ENCODE data around the gene DCC.

DNA sequence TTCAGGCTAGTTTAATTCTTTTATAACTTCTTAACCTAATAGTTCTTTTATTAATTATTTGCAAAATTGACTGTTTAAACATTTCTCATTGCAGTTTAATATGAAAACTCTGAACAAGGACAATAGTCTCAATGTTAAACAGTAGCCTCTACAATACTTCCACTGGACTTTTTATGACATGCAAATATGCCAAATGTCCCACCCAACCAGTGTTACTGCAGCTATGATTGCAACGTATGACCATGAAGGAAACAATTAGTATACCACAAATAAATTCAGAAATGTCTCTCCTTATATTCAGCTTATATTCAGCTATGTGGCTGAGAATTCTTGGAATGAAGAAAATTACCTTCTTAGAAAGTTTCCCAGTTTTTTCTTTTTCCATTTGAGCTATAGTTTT, 688.6 kb downstream of the DCC start:
- TF ChIP-seq, protein P1, sequence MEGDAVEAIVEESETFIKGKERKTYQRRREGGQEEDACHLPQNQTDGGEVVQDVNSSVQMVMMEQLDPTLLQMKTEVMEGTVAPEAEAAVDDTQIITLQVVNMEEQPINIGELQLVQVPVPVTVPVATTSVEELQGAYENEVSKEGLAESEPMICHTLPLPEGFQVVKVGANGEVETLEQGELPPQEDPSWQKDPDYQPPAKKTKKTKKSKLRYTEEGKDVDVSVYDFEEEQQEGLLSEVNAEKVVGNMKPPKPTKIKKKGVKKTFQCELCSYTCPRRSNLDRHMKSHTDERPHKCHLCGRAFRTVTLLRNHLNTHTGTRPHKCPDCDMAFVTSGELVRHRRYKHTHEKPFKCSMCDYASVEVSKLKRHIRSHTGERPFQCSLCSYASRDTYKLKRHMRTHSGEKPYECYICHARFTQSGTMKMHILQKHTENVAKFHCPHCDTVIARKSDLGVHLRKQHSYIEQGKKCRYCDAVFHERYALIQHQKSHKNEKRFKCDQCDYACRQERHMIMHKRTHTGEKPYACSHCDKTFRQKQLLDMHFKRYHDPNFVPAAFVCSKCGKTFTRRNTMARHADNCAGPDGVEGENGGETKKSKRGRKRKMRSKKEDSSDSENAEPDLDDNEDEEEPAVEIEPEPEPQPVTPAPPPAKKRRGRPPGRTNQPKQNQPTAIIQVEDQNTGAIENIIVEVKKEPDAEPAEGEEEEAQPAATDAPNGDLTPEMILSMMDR (conservative IDR thresholded peaks at IDR 0.05) = no peak
- TF ChIP-seq ZFX (IDR thresholded peaks at IDR 0.05) = no peak

Data from C4-2B (cell line).